ENCODE data around the gene PFDN1.
A peak's percentile ranks its signal among the peaks of the same experiment; 100 is the strongest.

The PFDN1 gene

GRCh38 chr5:140328036-140328764 lies 25.3 kb upstream of the PFDN1 start:
- peak; percentile 20 for DNase-seq (ENCODE audit: low read depth)

GRCh38 chr5:140327589-140327988 lies 24.7 kb upstream of the PFDN1 start:
- peak; percentile 47 for DNase-seq (ENCODE audit: low read depth)

- DNase-seq (ENCODE audit: low read depth): no peak
Observed at GRCh38 chr5:140325486-140325885, 22.6 kb upstream of the PFDN1 start.

- DNase-seq (ENCODE audit: low read depth): peak; percentile 97
Observed at GRCh38 chr5:140324617-140325241, 21.8 kb upstream of the PFDN1 start.

GRCh38 chr5:140324041-140324600 lies 21.2 kb upstream of the PFDN1 start:
- DNase-seq (ENCODE audit: low read depth): peak; percentile 37

GRCh38 chr5:140322751-140323731 lies 20.1 kb upstream of the PFDN1 start:
- DNase-seq (ENCODE audit: low read depth): peak; percentile 97

GRCh38 chr5:140321796-140322195 lies 18.9 kb upstream of the PFDN1 start:
- DNase-seq (ENCODE audit: low read depth): no peak

GRCh38 chr5:140319833-140320232 lies 16.9 kb upstream of the PFDN1 start:
- no peak for DNase-seq (ENCODE audit: low read depth)

- no peak for DNase-seq (ENCODE audit: low read depth)
Observed at GRCh38 chr5:140318792-140319191, 15.9 kb upstream of the PFDN1 start.

GRCh38 chr5:140317859-140318258 lies 15.0 kb upstream of the PFDN1 start:
- DNase-seq (ENCODE audit: low read depth): peak; percentile 58

GRCh38 chr5:140312791-140313189 lies 9.9 kb upstream of the PFDN1 start:
- no peak for DNase-seq (ENCODE audit: low read depth)

GRCh38 chr5:140312067-140312790 lies 9.3 kb upstream of the PFDN1 start:
- DNase-seq (ENCODE audit: low read depth): peak; percentile 46

GRCh38 chr5:140311011-140311467 lies 8.1 kb upstream of the PFDN1 start:
- peak; percentile 96 for DNase-seq (ENCODE audit: low read depth)

GRCh38 chr5:140310434-140310833 lies 7.5 kb upstream of the PFDN1 start:
- peak; percentile 66 for DNase-seq (ENCODE audit: low read depth)

GRCh38 chr5:140309706-140310249 lies 6.9 kb upstream of the PFDN1 start:
- DNase-seq (ENCODE audit: low read depth): no peak

GRCh38 chr5:140305471-140305870 lies 2.6 kb upstream of the PFDN1 start:
- no peak for DNase-seq (ENCODE audit: low read depth)

GRCh38 chr5:140303966-140304365 lies 1.1 kb upstream of the PFDN1 start:
- DNase-seq (ENCODE audit: low read depth): no peak

- DNase-seq (ENCODE audit: low read depth): peak; percentile 21
Observed at GRCh38 chr5:140301136-140301535, 1.8 kb downstream of the PFDN1 start.

- no peak for DNase-seq (ENCODE audit: low read depth)
Observed at GRCh38 chr5:140299056-140299455, 3.8 kb downstream of the PFDN1 start.

GRCh38 chr5:140298183-140298601 lies 4.7 kb downstream of the PFDN1 start:
- peak; percentile 62 for DNase-seq (ENCODE audit: low read depth)

GRCh38 chr5:140297283-140297682 lies 5.6 kb downstream of the PFDN1 start:
- DNase-seq (ENCODE audit: low read depth): no peak

All from amniotic epithelial cell (primary cell).